Amniotic epithelial cell (primary cell): Measurements from ENCODE around the gene PALLD.

ENCODE experiments used
- DNase-seq: peaks from one replicate; pipeline ENCODE4 v3.0.0-alpha.2; 2010; ENCODE audit warnings: low read depth

Gene PALLD

GRCh38 chr4:168558599-168558998 lies 61.7 kb downstream of the PALLD start:
- peak; percentile 45 for DNase-seq

GRCh38 chr4:168560184-168561180 lies 63.6 kb downstream of the PALLD start:
- DNase-seq, result no peak

GRCh38 chr4:168562041-168562571 lies 65.3 kb downstream of the PALLD start:
- DNase-seq, result peak; percentile 73

- no peak for DNase-seq
Observed at GRCh38 chr4:168564023-168564422, 67.2 kb downstream of the PALLD start.

GRCh38 chr4:168565130-168565529 lies 68.3 kb downstream of the PALLD start:
- DNase-seq, result no peak

GRCh38 chr4:168566726-168567125 lies 69.9 kb downstream of the PALLD start:
- no peak for DNase-seq

GRCh38 chr4:168569066-168569930 lies 72.4 kb downstream of the PALLD start:
- DNase-seq, result peak; percentile 19

GRCh38 chr4:168569931-168570276 lies 73.1 kb downstream of the PALLD start:
- no peak for DNase-seq

GRCh38 chr4:168570466-168570865 lies 73.6 kb downstream of the PALLD start:
- no peak for DNase-seq

- no peak for DNase-seq
Observed at GRCh38 chr4:168572002-168572401, 75.2 kb downstream of the PALLD start.

- no peak for DNase-seq
Observed at GRCh38 chr4:168573870-168574269, 77.0 kb downstream of the PALLD start.

GRCh38 chr4:168574581-168575295 lies 77.9 kb downstream of the PALLD start:
- DNase-seq, result peak; percentile 55

- no peak for DNase-seq
Observed at GRCh38 chr4:168575473-168575872, 78.6 kb downstream of the PALLD start.

- no peak for DNase-seq
Observed at GRCh38 chr4:168577624-168578023, 80.8 kb downstream of the PALLD start.

- no peak for DNase-seq
Observed at GRCh38 chr4:168580228-168580627, 83.4 kb downstream of the PALLD start.

GRCh38 chr4:168584321-168584771 lies 87.5 kb downstream of the PALLD start:
- peak; percentile 27 for DNase-seq

- DNase-seq, result peak; percentile 72
Observed at GRCh38 chr4:168585168-168586091, 88.6 kb downstream of the PALLD start.

GRCh38 chr4:168586926-168587325 lies 90.1 kb downstream of the PALLD start:
- DNase-seq, result no peak

- DNase-seq, result peak; percentile 76
Observed at GRCh38 chr4:168587411-168588125, 90.7 kb downstream of the PALLD start.
